ENCODE data around the gene EIF3A. TPM values are rescaled to one million over a fixed set of nuclear protein-coding genes. Genes with fewer than 3 reads are reported as not detected.

The EIF3A gene
- total RNA-seq, 1 donor: 135 TPM

- Histone ChIP-seq H2AFZ (ENCODE audit: low read length) (no peak overlapping the region), H3K4me3 (ENCODE audit: insufficient read depth, low read length) (no peak overlapping the region), H3K4me2 (ENCODE audit: insufficient read depth, low read length) (no peak overlapping the region), H3K79me2 (ENCODE audit: insufficient read depth, low read length) (no peaks in the 10 kb centered on the region), H3K9me3 (ENCODE audit: low read depth, low read length) (no peaks in the 10 kb centered on the region), H3K36me3 (ENCODE audit: insufficient read depth, low read length) (no peaks in the 10 kb centered on the region), H3K27me3 (ENCODE audit: insufficient read depth, low read length) (no peaks in the 10 kb centered on the region), H3K27ac (ENCODE audit: low read depth, low read length) (no peak overlapping the region), H3K4me1 (ENCODE audit: insufficient read depth, low read length) (no peaks in the 10 kb centered on the region), H4K20me1 (ENCODE audit: insufficient read depth, low read length) (no peaks in the 10 kb centered on the region)
- no peak for DNase-seq (ENCODE audit: insufficient read length, low spot score, missing footprints)
- no peak for TF ChIP-seq CTCF (IDR thresholded peaks at IDR 0.05; ENCODE audit: extremely low read depth, low read depth, low read length)
Measured at GRCh38 chr10:118985576-118985975, 95.0 kb downstream of the EIF3A start.

Small RNA genes lying within 50 kb of the gene (small RNA-seq; reads per million reads assigned to genes)
- gene AL355598.1 (not detected), gene RF00413 (0.37 reads per million), gene SNORA19 (not detected)

Other genes starting within 250 kb of the EIF3A start
- gene NANOS1, start 51.1 kb downstream of the EIF3A start, total RNA-seq: 1.1 and 1.2 TPM in 2 replicates
- gene DENND10, start 23.3 kb upstream of the EIF3A start, total RNA-seq: 102 and 111 TPM in 2 replicates
- 11.2 and 13.0 TPM in 2 replicates for gene SFXN4, start 84.9 kb upstream of the EIF3A start, total RNA-seq
- gene PRDX3, start 98.0 kb upstream of the EIF3A start, total RNA-seq: 119 and 128 TPM in 2 replicates
- gene GRK5, start 126.8 kb upstream of the EIF3A start, total RNA-seq: 1.5 and 1.8 TPM in 2 replicates

Data from osteoblast (primary cell).